ENCODE data around the gene GRK6.

GRCh38 chr5:177455661-177456590 is 29.4 kb downstream of the GRK6 start:
- TF ChIP-seq TFE3 (CRISPR knock-in tag; IDR thresholded peaks at IDR 0.05) (no peak), ZNF668 (CRISPR knock-in tag; IDR thresholded peaks at IDR 0.05) (no peak), ZKSCAN8 (CRISPR knock-in tag; IDR thresholded peaks at IDR 0.05) (no peak), EP300 (IDR thresholded peaks at IDR 0.05; ENCODE audit: low read length) (no peak), CBFB (CRISPR knock-in tag; IDR thresholded peaks at IDR 0.05) (no peak), ATF1 (CRISPR knock-in tag; IDR thresholded peaks at IDR 0.05) (no peak), ATF1 (tag; IDR thresholded peaks at IDR 0.05) (no peak), FOXJ3 (CRISPR knock-in tag; IDR thresholded peaks at IDR 0.05) (no peak), HDAC2 (IDR thresholded peaks at IDR 0.05) (no peak), TARDBP (IDR thresholded peaks at IDR 0.05) (no peak), TEAD4 (IDR thresholded peaks at IDR 0.05; ENCODE audit: low read length) (peak; percentile 37; the same call in 1 of the 2 replicates), TEAD4 (CRISPR knock-in tag; IDR thresholded peaks at IDR 0.05; ENCODE audit: borderline replicate concordance) (no peak), ZNF639 (CRISPR knock-in tag; conservative IDR thresholded peaks at IDR 0.05 in 1 of 2, IDR thresholded peaks at IDR 0.05 in 1 of 2) (no peak), RBBP5 (IDR thresholded peaks at IDR 0.05; ENCODE audit: borderline replicate concordance, insufficient read depth, low read length, poor library complexity, severe bottlenecking) (no peak)

Data from K562 (cell line).